H1 (cell line): ENCODE data around the gene MAPK11. TPM values are rescaled to one million over a fixed set of nuclear protein-coding genes. Genes with fewer than 3 reads are reported as not detected.

Experiments used
- CREB1 ChIP-seq: IDR thresholded peaks from 2 replicates; pipeline ENCODE4 v1.6.1; 2012; ENCODE audit warnings: inconsistent platforms
- E2F6 ChIP-seq: IDR thresholded peaks from 2 replicates; pipeline ENCODE4 v1.6.1; 2012; ENCODE audit warnings: inconsistent platforms
- polyA plus RNA-seq, 7 experiments: library from polyadenylated mRNA; depleted of rRNA in 3 of 7; stranded (reverse) in 5 of 7; unstranded in 2 of 7; fragments of >200 nt in 5 of 7; fragments of 200-250 nt in 2 of 7; gene quantifications; 1 replicate in 5 of 7; 2 replicates in 1 of 7; 4 replicates in 1 of 7; pipeline versions ENCODE4 v1.2.1 to v1.2.3, GENCODE V29; 2011 to 2013; ENCODE audit warnings: missing spikeins in 2 of 7, mixed read lengths in 2 of 7
- total RNA-seq: library from RNA; stranded (reverse); fragmentation: NEBNext Ultra II Directional; extraction: Animal tissue kit (Norgen Biotek cat#: 25700); gene quantifications from 2 replicates; pipeline ENCODE4 v1.2.1, GENCODE V29; 2021

The MAPK11 gene
- total and polyA plus RNA-seq, 2 of the 8 experiments (the other 6 are each of a cell fraction or from before 2014, with no cell fraction given) = 0.70 to 1.5 TPM

GRCh38 chr22:50311606-50312351 is 41.6 kb upstream of the MAPK11 start (continued):
- TF ChIP-seq E2F6 (no peak), CREB1 (no peak)
- TF ChIP-seq, all 59 proteins: peak for 0
